Measurements from ENCODE around the gene TRPV2.

TRPV2 gene

DNA sequence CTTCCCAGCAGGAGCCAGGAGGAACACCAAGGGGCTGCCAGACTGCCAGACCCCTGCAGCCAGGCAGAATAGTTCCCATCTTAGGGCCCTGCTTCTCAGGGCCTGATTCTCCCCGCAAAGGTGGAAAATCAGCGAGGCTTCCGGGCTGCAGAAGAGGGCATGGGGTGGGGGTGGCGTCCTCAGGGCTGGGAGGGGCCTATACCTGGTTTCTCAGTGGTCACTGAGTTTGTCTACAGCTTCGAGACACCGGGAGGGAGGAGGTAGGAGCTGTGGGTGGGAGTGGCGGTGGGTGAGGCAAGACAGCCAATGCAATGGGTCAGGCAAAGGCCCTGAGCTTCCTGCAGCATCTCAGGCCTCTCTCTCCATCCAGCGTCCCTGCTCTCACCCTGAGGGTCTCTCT lies 62.3 kb downstream of the TRPV2 start:
- no peak for DNase-seq

DNA sequence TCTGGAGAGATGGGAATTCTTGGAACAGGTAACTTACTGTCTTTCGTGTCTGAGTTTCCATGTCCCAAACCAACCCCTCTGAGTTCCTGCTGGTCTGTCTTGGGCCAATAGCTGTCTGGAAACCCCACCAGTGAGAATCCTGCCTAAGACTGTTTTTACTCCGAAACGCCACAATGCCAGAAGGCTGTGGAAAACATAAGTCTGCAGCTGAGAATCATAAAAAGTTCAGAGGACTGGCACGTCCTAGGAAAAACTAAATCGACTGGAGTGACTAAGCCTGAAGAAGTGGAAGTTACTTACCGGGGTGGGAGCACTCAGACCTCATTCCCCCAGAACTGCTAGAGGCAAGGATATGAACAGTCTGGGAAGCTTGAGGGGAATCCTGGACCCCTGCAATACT lies 63.3 kb downstream of the TRPV2 start:
- no peak for DNase-seq

DNA sequence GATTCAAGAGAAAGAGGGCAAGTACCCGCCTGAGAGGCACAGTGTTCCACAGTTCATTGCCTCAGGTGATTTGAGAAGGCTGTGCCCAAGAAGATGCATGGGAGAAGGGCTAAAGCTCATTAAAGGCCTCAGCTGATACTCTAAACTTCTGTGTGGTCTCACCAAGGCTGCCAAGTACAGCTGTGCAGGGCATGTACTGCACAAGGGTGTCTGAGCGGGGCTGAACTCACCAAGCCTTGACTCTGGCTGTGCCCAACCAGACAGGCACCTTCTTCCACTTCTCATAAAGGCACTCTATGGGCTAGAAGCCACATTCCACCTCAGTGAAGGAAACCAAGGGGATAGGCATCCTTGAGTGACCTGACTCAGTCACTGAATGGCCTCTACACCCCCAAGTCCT lies 63.9 kb downstream of the TRPV2 start:
- no peak for DNase-seq

DNA sequence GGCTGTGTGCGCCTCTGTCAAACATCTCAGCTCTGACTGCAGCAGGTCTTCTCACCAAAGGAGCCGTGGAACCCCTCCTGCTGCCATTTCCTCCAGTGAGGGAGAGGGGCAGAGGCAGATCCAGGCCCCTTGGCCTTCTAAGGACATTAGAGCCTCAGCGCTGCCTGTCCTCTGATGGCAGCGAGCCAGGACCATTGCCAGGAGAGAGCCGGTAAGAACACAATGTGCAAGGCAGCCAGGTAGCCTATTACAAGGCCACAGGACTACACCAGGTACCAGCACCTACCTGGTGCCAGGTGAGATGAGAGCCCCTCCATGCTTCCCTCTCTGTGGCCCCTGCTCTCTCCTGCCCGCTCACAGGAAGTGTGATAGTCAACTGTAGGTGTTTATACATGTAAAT lies 65.6 kb downstream of the TRPV2 start:
- DNase-seq, result no peak

DNA sequence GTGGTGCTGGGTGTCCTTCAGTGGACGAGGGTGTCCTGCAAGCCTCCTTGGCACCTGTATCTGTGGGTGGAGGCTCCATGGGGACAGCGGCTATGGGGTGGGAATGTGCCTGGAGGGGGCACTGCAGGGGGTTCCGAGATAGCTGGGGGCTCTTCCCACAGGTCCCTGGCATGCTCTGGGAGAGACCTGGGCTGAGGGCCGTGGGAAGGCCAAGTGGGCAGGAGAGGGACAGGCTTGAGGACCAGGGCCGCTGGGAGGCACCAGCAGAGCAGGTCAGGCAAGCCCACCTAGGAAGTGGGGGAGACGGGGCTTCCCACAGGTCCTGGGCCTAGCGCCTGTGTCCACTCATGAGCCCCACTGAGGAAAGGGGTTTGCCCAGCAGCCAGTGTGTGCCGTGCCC lies 66.9 kb downstream of the TRPV2 start:
- DNase-seq, result no peak

DNA sequence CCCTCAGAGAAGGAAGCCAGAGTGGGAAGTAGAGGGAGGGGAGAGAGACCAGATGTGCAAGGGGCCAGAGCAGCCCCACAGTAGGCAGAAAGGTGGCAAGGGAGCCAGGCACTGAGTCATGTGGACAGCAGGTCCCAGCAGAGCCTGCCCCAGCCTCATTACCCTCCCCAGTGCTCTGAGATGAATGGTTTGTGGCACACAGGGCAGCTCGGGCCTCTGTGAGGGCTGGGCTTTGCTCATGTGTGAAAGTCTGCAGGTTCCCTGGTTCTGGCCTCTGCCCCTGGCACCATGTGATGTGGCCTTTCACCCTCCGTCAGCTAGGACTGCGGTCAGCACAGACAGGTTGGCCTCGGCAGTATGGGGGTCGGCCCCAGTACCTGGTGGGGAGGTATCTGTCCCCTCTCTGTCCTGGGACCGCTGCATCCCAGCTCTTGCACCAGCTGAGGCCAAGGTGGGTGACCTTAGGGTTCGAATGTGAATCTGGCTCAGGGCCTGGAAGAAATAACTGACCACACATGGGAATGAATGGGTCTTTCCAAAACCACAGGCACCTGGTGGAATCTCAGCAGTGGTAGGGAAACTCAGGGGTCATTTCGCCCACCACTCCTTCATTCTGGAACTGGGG lies 67.8 kb downstream of the TRPV2 start:
- DNase-seq, result no peak

DNA sequence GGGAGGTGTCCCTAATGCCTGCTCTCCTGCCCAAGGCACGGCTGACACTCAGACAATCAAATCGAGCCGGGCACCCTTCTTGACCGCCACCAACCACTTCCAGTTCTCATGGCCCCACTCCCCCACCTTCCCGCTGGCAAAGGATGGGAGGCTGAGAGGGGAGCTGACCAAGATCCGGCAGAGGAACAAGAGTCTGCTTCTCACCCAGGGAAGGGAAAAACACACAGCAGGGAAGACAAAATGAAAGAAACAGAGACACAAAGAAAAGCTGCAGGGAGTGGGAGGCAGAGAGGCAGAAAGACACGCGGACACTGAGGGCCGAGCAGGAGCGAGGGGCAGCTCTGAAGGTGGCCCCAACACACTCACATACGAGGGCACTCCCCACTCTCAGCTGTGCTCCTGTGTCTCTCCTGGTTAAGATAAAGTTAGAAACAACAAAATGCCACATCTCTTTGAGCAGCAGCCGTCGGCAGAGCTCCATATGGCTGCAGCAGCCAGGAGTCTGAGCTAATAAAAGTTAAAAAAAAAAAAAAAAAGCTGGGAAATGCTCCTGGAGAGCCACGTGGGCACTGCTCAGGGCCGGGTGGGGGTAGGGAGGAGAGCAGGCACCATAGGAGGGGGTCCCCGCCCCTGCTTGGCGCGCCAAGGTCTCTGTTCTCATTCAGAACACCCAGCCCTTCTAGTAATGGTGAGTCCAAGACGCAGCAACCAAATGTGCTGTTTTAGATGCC lies 69.2 kb downstream of the TRPV2 start:
- DNase-seq, result no peak
